ENCODE results near the gene LARP4B.

- TF ChIP-seq CTCF (IDR thresholded peaks at IDR 0.05; ENCODE audit: poor library complexity, severe bottlenecking) (no peak), SMC3 (conservative IDR thresholded peaks at IDR 0.05; ENCODE audit: poor library complexity) (no peak), EP300 (conservative IDR thresholded peaks at IDR 0.05; ENCODE audit: poor library complexity, severe bottlenecking) (no peak)
Measured at GRCh38 chr10:792083-792791, 139.3 kb downstream of the LARP4B start.
